Measurements from ENCODE around the gene MPDZ.

MPDZ gene

DNA sequence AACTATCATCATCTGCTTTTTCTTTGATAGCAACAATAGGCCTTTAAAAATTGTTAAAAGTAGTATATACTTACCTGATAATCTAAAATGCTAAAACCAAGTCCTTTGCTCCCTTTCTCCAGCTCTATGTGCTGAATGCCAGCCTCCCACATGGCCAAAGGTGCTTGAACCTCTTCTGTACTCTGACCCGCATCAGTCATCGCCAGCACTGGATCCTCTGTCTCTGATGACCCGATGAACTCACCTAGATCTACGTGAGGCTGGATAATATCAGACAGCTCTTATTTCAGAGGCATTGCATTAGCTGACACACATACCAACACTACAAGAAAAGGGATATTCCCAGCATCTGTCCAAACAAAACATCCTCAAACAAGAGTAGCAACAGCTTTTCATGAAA, 89.5 kb downstream of the MPDZ start:
- H3K27ac ChIP-seq (ENCODE audit: extremely low read depth, low read depth, low read length) = no peak overlapping the region
- H3K4me3 ChIP-seq (ENCODE audit: low read depth, low read length) = no peak overlapping the region
- no peak for TF ChIP-seq REPIN1 (tag by site-specific recombination; IDR thresholded peaks at IDR 0.05; ENCODE audit: low read depth)
- no peak for TF ChIP-seq ZNF2 (tag by site-specific recombination; IDR thresholded peaks at IDR 0.05)
- no peak for TF ChIP-seq ZNF391 (tag by site-specific recombination; IDR thresholded peaks at IDR 0.05; ENCODE audit: borderline replicate concordance, low read depth)
- TF ChIP-seq ZNF658 (tag by site-specific recombination; IDR thresholded peaks at IDR 0.05) = no peak
- no peak for TF ChIP-seq ZNF354C (tag by site-specific recombination; IDR thresholded peaks at IDR 0.05; ENCODE audit: borderline replicate concordance, low read depth)
- TF ChIP-seq ZNF830 (tag by site-specific recombination; IDR thresholded peaks at IDR 0.05; ENCODE audit: low read depth) = no peak
- TF ChIP-seq TRIM28 (IDR thresholded peaks at IDR 0.05; ENCODE audit: borderline replicate concordance, low read length) = no peak
- no peak for TF ChIP-seq WT1 (tag by site-specific recombination; IDR thresholded peaks at IDR 0.05)
- no peak for TF ChIP-seq ZBTB20 (tag by site-specific recombination; IDR thresholded peaks at IDR 0.05)
- no peak for TF ChIP-seq ZNF677 (tag by site-specific recombination; IDR thresholded peaks at IDR 0.05)
- no peak for TF ChIP-seq ZBTB21 (tag by site-specific recombination; IDR thresholded peaks at IDR 0.05)
- TF ChIP-seq ZNF366 (tag by site-specific recombination; conservative IDR thresholded peaks at IDR 0.05) = no peak
- TF ChIP-seq ZNF174 (tag by site-specific recombination; IDR thresholded peaks at IDR 0.05) = no peak
- no peak for TF ChIP-seq KLF8 (tag by site-specific recombination; IDR thresholded peaks at IDR 0.05)
- TF ChIP-seq REST (tag by site-specific recombination; IDR thresholded peaks at IDR 0.05) = no peak
- no peak for TF ChIP-seq ZNF449 (tag by site-specific recombination; IDR thresholded peaks at IDR 0.05)
- no peak for TF ChIP-seq SCRT2 (tag by site-specific recombination; IDR thresholded peaks at IDR 0.05)
- peaks cover 9 to 54% of the 10 kb centered on the region in 2 experiments; a peak in 2 of 3 replicates for H3K36me3 ChIP-seq (ENCODE audit: control insufficient read depth in 2 of 2, insufficient read depth in 1 of 2, low read length in 2 of 2)
- CTCF ChIA-PET = interaction anchor here (0.6 to 1.0 kb wide), 3 partner anchors 18 to 238 kb away, joined by 3 to 4 read pairs (median 3); no protein-coding TSS in a partner anchor
- H3K9me3 ChIP-seq (ENCODE audit: control insufficient read depth, insufficient read depth, low read depth, low read length) = no peaks in the 10 kb centered on the region
- peaks cover 4% of the 10 kb centered on the region; the same call in 1 of the 2 replicates for H3K4me1 ChIP-seq (ENCODE audit: control insufficient read depth, insufficient read depth, low read length)
- POLR2A ChIA-PET = no interaction called here

- peaks cover 6 to 47% of the 10 kb centered on the region in 2 experiments; a peak in 2 of 3 replicates for H3K36me3 ChIP-seq (ENCODE audit: control insufficient read depth in 2 of 2, insufficient read depth in 1 of 2, low read length in 2 of 2)
Measured at GRCh38 chr9:13189362-13189761, 90.1 kb downstream of the MPDZ start.

More at GRCh38 chr9:13189362-13189761, 90.1 kb downstream of the MPDZ start:
- H3K4me1 ChIP-seq (ENCODE audit: control insufficient read depth, insufficient read depth, low read length) = peaks cover 4% of the 10 kb centered on the region; the same call in 1 of the 2 replicates
- POLR2A ChIA-PET = no interaction called here
- no peak overlapping the region for H3K4me3 ChIP-seq (ENCODE audit: low read depth, low read length)
- CTCF ChIA-PET = interaction anchor here (0.7 to 1.0 kb wide), 2 partner anchors 100 to 1172 kb away, joined by 3 to 4 read pairs; no protein-coding TSS in a partner anchor
- TF ChIP-seq SP2 (tag by site-specific recombination; IDR thresholded peaks at IDR 0.05) (no peak), ZSCAN4 (tag by site-specific recombination; IDR thresholded peaks at IDR 0.05) (no peak)
- no peak overlapping the region for H3K27ac ChIP-seq (ENCODE audit: extremely low read depth, low read depth, low read length)
- no peaks in the 10 kb centered on the region for H3K9me3 ChIP-seq (ENCODE audit: control insufficient read depth, insufficient read depth, low read depth, low read length)
